Lower leg skin (tissue), 4 donors: Measurements from ENCODE around the gene TADA2B. TPM values are rescaled to one million over a fixed set of nuclear protein-coding genes. Genes with fewer than 3 reads are reported as not detected.

Experiments
- DNase-seq, 2 donors: peaks; one replicate each; pipeline ENCODE4 v3.0.0-alpha.2; 2019; ENCODE audit warnings: low spot score in 2 of 2
- H3K4me3 ChIP-seq: fragments of 200-600 bp; sonication (generic); 2 replicates; pipeline ENCODE4 v1.5.1; 2017; ENCODE audit warnings: mild to moderate bottlenecking, low read depth; ENCODE audit not compliant: poor library complexity, severe bottlenecking
- POLR2A ChIP-seq, 2 donors: fragments of 450-650 bp; IDR thresholded peaks; one replicate each; pipeline ENCODE4 v1.6.1; 2016 to 2017; ENCODE audit warnings: antibody characterized with exemption in 2 of 2, mild to moderate bottlenecking in 1 of 2, moderate library complexity in 1 of 2
- WGBS, 2 donors: methylation state at CpG; one replicate each; pipeline ENCODE4 v1.1.5; 2018; 5-methylcytosine and 5-hydroxymethylcytosine counted together
- intact Hi-C: fragments of 100-400 bp; cut with DNase I; formaldehyde crosslinking; loops from one replicate; pipeline ENCODE4 v1.15.0; 2023; ENCODE audit warnings: low total_unique reads
- total RNA-seq, 4 donors: library from RNA; depleted of rRNA; stranded (reverse); fragments of >200 nt; gene quantifications; one replicate each; pipeline ENCODE4 v1.1.0, GENCODE V29; 2016
- TF ChIP-seq, protein P1 (sequence below), 3 donors: fragments of 450-650 bp; IDR thresholded peaks; one replicate each; pipeline ENCODE4 v1.5.1; 2016; ENCODE audit warnings: antibody characterized with exemption in 3 of 3, mild to moderate bottlenecking in 3 of 3, moderate library complexity in 2 of 3

Gene TADA2B
- total RNA-seq, 4 donors from 2014 or later, result 26.2 to 30.0 (median 27.2) TPM

DNA sequence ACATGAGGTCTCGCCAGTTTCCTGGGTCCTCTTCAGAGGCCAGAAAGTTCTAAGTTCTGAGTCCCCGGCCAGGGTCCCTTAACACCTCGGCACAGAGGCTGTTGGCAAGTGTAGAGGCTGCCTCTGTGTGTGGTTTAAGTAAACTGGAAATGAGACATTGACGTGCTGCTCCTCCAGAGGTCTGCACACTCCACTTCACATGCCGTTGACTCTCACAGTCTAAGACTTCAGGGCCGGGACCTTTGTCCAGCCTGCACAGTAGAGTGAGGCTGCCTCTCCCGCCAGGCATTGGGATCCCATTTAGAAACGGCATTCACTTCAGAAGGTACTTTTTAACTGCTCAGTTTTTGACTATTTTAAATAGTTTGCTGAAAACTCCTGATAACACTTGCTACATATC lies 10.6 kb upstream of the TADA2B start:
- TF ChIP-seq POLR2A (IDR thresholded peaks at IDR 0.05), result no peak
- TF ChIP-seq, protein P1, sequence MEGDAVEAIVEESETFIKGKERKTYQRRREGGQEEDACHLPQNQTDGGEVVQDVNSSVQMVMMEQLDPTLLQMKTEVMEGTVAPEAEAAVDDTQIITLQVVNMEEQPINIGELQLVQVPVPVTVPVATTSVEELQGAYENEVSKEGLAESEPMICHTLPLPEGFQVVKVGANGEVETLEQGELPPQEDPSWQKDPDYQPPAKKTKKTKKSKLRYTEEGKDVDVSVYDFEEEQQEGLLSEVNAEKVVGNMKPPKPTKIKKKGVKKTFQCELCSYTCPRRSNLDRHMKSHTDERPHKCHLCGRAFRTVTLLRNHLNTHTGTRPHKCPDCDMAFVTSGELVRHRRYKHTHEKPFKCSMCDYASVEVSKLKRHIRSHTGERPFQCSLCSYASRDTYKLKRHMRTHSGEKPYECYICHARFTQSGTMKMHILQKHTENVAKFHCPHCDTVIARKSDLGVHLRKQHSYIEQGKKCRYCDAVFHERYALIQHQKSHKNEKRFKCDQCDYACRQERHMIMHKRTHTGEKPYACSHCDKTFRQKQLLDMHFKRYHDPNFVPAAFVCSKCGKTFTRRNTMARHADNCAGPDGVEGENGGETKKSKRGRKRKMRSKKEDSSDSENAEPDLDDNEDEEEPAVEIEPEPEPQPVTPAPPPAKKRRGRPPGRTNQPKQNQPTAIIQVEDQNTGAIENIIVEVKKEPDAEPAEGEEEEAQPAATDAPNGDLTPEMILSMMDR (IDR thresholded peaks at IDR 0.05), result no peak
- no peak overlapping the region for H3K4me3 ChIP-seq
- intact Hi-C loops, result no loop called here
- WGBS, 2 donors, result 89% methylated on average over 8 of the region's 8 CpGs
- no peak for DNase-seq

DNA sequence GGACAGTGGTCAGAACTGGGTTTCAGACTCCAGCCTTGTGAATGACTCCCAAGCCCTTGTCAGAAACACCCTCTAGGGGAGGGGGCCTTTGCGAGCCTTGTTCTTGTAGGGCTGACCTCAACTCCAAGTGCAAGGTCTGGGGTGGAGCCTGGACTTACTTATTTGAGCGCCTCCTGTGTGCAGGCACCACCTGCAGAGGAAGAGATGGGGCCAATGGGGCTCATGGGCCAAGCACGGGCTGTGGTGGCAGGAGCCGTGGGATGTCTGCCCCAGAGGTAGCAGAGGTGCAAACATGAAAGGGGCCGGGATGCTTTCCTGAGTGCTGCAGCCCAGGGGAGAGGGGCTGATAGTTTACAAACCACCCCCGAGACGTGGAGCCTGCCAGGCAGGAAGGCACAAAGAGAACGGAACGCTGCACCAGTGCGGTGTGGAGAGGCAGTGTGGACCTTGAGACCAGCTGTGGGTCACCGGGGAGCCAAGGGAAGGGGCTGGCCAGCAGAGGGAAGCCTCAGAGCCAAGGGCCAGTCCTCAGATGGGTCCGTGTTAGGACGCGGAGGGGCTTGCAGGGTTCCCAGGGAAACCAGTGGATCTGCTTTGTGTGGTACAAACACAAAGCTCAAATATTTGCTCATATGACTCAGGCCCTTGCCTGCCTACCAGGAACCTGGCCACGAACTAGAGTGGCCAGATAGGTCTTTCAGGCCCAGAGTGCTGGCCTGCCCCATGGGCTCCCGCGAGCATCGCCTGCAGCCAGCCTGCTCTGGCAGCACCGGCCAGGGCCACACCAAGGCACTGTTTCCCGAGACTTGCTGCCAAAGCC lies 8.7 kb upstream of the TADA2B start:
- 68 to 76% methylated on average over 19 to 20 of the region's 20 CpGs for WGBS, 2 donors
- no peak for TF ChIP-seq POLR2A (IDR thresholded peaks at IDR 0.05)
- TF ChIP-seq, protein P1 (IDR thresholded peaks at IDR 0.05), result no peak
- DNase-seq, result no peak
- intact Hi-C loops, result no loop called here
- no peak overlapping the region for H3K4me3 ChIP-seq

DNA sequence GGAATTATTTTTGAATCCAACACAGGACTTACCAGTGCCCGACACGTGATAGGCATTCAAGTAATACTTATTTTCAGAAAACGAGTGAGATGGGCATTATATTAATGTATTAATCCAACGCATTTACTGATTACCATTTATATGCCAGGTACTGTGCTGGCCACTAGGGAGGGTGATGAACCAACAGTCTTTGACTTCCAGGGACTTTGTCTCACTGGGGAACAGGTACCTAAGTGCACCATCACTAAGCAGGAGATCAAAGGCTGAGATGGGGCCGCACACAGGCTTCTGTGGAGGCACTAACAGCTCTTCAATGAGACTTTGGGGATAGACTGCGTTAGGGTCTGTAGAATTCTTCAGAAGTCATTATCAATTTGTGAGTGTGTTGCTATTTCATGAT lies 5.7 kb upstream of the TADA2B start:
- TF ChIP-seq POLR2A (IDR thresholded peaks at IDR 0.05), result no peak
- TF ChIP-seq, protein P1 (IDR thresholded peaks at IDR 0.05), result no peak
- DNase-seq, result no peak
- 58 to 64% methylated on average over 6 of the region's 6 CpGs for WGBS, 2 donors
- H3K4me3 ChIP-seq, result no peak overlapping the region
- intact Hi-C loops, result no loop called here

DNA sequence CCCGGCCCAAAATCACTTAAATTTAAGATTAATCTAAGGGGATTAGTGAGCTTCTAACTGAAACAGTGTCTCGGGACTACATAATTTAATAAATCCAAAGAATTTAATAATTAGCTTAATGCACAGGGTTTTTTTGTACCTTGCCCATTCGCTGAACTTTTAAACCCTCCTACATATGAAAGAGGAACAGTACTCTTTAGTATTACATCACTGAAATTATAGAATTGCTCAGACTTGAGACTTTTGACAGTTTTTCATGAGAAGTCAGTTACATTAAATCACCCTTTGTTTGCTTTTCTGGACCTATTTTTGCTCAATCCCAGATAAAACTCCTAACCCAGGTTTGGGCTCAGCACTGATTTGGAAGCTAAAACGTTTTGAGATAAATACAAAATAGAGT lies 2.4 kb upstream of the TADA2B start:
- no peak overlapping the region for H3K4me3 ChIP-seq
- DNase-seq, result no peak
- WGBS, 2 donors, result 87 to 88% methylated on average over 4 of the region's 4 CpGs
- TF ChIP-seq, protein P1 (IDR thresholded peaks at IDR 0.05), result no peak
- no peak for TF ChIP-seq POLR2A (IDR thresholded peaks at IDR 0.05)
- intact Hi-C loops, result no loop called here

DNA sequence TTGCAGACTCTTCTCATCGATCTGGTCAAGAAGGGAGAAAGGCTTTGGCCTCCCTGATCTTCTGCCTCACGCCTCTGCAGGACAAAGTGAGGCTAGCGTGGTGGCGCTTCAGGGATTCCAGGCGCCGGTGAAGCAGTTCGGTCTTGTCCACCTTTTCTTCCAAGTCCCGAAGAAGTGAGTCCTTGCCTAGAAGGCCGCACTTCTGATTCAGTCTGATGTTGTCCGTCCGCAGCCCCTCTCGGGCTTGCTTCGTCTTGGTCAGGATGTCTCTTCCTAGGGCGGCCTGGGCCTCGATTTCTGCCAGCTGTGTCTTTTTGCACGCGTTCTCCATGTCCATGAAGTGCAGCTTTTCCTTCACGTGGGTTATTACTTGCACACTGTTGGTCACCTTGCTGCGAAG lies 1.9 kb upstream of the TADA2B start:
- TF ChIP-seq, protein P1 (IDR thresholded peaks at IDR 0.05), result no peak
- TF ChIP-seq POLR2A (IDR thresholded peaks at IDR 0.05), result no peak
- WGBS, 2 donors, result 95 to 97% methylated on average over 19 of the region's 19 CpGs
- no peak for DNase-seq
- intact Hi-C loops, result no loop called here
- H3K4me3 ChIP-seq, result no peak overlapping the region
